Smooth muscle cell (in vitro differentiated cells): ENCODE results near the gene EP400. TPM values are rescaled to one million over a fixed set of nuclear protein-coding genes. Genes with fewer than 3 reads are reported as not detected.
A peak's percentile ranks its signal among the peaks of the same experiment; 100 is the strongest.
"Not testable (repeated sequence)": the region's sequence is repeated elsewhere in the genome, so short reads cannot be mapped to it uniquely, and the experiment has no call there.

ENCODE experiments used
- DNase-seq: peaks from one replicate; lab custom pipeline; 2025; ENCODE audit not compliant: unreplicated experiment; lab: John Stamatoyannopoulos, UW
- H2AFZ ChIP-seq: fragments of 200-600 bp; sonication (generic); 2 replicates; pipeline ENCODE4 v1.6.0; 2016; ENCODE audit warnings: antibody characterized with exemption, low read depth, mild to moderate bottlenecking
- H3F3A ChIP-seq: fragments of 200-600 bp; sonication (generic); 2 replicates; pipeline ENCODE4 v1.6.0; 2017; ENCODE audit warnings: antibody characterized with exemption, low read depth
- H3K27ac ChIP-seq: fragments of 200-600 bp; sonication (generic); 2 replicates; pipeline ENCODE4 v1.5.1; 2016; ENCODE audit warnings: low read depth, mild to moderate bottlenecking
- H3K27me3 ChIP-seq: fragments of 200-600 bp; sonication (generic); 2 replicates; pipeline ENCODE4 v1.6.1; 2016; ENCODE audit warnings: low read depth, mild to moderate bottlenecking
- H3K36me3 ChIP-seq: fragments of 200-600 bp; sonication (generic); 2 replicates; pipeline ENCODE4 v1.5.1; 2016; ENCODE audit warnings: low read depth
- H3K4me1 ChIP-seq: fragments of 200-600 bp; sonication (generic); 2 replicates; pipeline ENCODE4 v1.5.1; 2016; ENCODE audit warnings: low read depth
- H3K4me2 ChIP-seq: fragments of 200-600 bp; sonication (generic); 2 replicates; pipeline ENCODE4 v1.6.0; 2016; ENCODE audit warnings: mild to moderate bottlenecking
- H3K4me3 ChIP-seq: fragments of 200-600 bp; sonication (generic); 2 replicates; pipeline ENCODE4 v1.5.1; 2016; ENCODE audit warnings: mild to moderate bottlenecking
- H3K79me2 ChIP-seq: fragments of 200-600 bp; sonication (generic); 2 replicates; pipeline ENCODE4 v1.6.0; 2016; ENCODE audit warnings: low read depth, mild to moderate bottlenecking
- H3K9ac ChIP-seq: fragments of 200-600 bp; sonication (generic); 2 replicates; pipeline ENCODE4 v1.6.0; 2016; ENCODE audit warnings: low read depth
- H3K9me3 ChIP-seq: fragments of 200-600 bp; sonication (generic); replicated peaks from 2 replicates; pipeline ENCODE4 v1.5.1; 2016; ENCODE audit warnings: low read depth
- H4K20me1 ChIP-seq: fragments of 200-600 bp; sonication (generic); 2 replicates; pipeline ENCODE4 v1.6.0; 2016; ENCODE audit warnings: low read depth
- WGBS: methylation state at CpG from one replicate; pipeline ENCODE4 v1.1.7; 2016; ENCODE audit warnings: low lambda C conversion rate; 5-methylcytosine and 5-hydroxymethylcytosine counted together
- polyA plus RNA-seq: library from polyadenylated mRNA; unstranded; fragments of >200 nt; fragmentation: Nextera tagmentation; extraction: Ambion mirVana; gene quantifications from 2 replicates; pipeline ENCODE4 v1.2.1, GENCODE V29; 2016
- total RNA-seq: library from RNA; depleted of rRNA; stranded (reverse); fragments of >200 nt; gene quantifications from 2 replicates; pipeline ENCODE4 v1.2.3, GENCODE V29; 2014
- TF ChIP-seq, protein P1 (sequence below): fragments of 200-600 bp; sonication (generic); IDR thresholded peaks from 2 replicates; pipeline ENCODE4 v1.5.1; 2017; ENCODE audit warnings: borderline replicate concordance, mild to moderate bottlenecking, antibody characterized with exemption; ENCODE audit not compliant: insufficient read depth, poor library complexity, severe bottlenecking

The EP400 gene
- total and polyA plus RNA-seq, 2 experiments from 2014 or later = 6.6 to 13.6 TPM

DNA sequence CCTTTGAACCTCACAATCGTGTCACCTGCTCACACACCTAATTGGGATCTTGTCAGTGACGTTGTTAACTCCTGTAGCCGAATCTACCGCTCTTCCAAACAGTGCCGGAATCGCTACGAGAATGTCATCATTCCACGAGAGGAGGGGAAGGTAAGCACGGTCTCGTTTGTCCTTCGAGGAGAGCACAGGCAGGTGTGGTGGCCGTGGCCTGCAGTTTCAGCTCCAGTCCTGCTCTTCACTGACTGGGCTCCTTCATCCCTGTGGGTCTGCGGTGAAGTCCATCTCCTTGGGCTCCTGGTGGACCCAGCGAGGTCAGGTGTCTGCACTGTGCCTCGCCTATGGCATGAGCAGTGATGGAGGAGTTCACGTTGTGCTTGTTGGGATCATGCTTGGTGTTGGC, 96.0 kb downstream of the EP400 start:
- H3K9ac ChIP-seq = no peak overlapping the region
- no peaks in the 10 kb centered on the region for H3K4me1 ChIP-seq
- H3K79me2 ChIP-seq = no peaks in the 10 kb centered on the region
- no peaks in the 10 kb centered on the region for H3K27me3 ChIP-seq
- peaks cover 72% of the 10 kb centered on the region for H4K20me1 ChIP-seq
- DNase-seq = no peak
- peaks cover 4% of the 10 kb centered on the region for H3K36me3 ChIP-seq
- H3F3A ChIP-seq = peaks cover 11% of the 10 kb centered on the region
- H3K27ac ChIP-seq = no peak overlapping the region
- H3K9me3 ChIP-seq = no peaks in the 10 kb centered on the region
- TF ChIP-seq, protein P1, sequence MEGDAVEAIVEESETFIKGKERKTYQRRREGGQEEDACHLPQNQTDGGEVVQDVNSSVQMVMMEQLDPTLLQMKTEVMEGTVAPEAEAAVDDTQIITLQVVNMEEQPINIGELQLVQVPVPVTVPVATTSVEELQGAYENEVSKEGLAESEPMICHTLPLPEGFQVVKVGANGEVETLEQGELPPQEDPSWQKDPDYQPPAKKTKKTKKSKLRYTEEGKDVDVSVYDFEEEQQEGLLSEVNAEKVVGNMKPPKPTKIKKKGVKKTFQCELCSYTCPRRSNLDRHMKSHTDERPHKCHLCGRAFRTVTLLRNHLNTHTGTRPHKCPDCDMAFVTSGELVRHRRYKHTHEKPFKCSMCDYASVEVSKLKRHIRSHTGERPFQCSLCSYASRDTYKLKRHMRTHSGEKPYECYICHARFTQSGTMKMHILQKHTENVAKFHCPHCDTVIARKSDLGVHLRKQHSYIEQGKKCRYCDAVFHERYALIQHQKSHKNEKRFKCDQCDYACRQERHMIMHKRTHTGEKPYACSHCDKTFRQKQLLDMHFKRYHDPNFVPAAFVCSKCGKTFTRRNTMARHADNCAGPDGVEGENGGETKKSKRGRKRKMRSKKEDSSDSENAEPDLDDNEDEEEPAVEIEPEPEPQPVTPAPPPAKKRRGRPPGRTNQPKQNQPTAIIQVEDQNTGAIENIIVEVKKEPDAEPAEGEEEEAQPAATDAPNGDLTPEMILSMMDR = no peak
- WGBS = 97% methylated on average over 16 of the region's 16 CpGs
- no peak overlapping the region for H2AFZ ChIP-seq
- no peak overlapping the region for H3K4me3 ChIP-seq
- H3K4me2 ChIP-seq = no peak overlapping the region

DNA sequence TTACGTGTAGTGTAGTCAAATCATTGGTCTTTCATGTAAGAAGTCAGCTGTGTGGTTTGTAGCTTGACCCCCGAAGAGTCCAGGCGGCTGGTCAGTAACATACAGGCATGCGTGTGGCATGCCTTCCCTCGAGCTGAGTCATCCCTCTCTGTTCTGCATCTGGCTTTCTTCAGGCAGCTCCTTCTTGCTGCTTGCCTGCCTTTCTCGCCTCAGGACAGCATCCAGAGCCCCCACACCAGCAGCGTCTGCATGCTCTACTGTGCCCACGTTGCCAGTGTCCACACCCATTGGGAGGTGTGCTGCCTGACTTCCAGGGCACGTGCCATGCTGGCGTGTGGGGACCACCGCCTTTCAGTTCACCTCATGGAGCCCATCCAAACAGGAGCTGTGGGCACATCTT, 96.8 kb downstream of the EP400 start:
- WGBS = 5% methylated on average over 11 of the region's 11 CpGs

DNA sequence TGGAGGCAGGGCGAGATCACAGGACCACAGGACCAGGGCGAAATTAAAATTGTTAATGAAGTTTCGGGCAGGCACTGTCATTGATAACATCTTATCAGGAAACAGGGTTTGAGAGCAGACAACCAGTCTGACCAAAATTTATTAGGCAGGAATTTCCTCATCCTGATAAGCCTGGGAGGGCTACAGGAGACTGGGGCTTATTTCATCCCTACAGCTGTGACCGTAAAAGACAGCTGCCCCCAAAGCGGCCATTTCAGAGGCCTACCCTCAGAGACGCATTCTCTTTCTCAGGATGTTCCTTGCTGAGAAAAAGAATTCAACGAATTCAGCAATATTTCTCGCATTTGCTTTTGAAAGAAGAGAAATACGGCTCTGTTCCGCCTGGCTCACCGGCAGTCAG, 97.9 kb downstream of the EP400 start:
- Histone ChIP-seq H3F3A (peaks cover 11% of the 10 kb centered on the region), H4K20me1 (peaks cover 55% of the 10 kb centered on the region), H3K4me2 (peak overlapping the region; percentile 29)
- not testable (repeated sequence) for H3K4me1 ChIP-seq, H3K36me3 ChIP-seq, DNase-seq, H3K9me3 ChIP-seq, H3K4me3 ChIP-seq, H3K27ac ChIP-seq, H3K9ac ChIP-seq, H3K27me3 ChIP-seq, H2AFZ ChIP-seq, H3K79me2 ChIP-seq
- 35% methylated on average over 11 of the region's 11 CpGs for WGBS

More for the DNA sequence above, 96.8 kb downstream of the EP400 start:
- Histone ChIP-seq H3K9me3 (no peaks in the 10 kb centered on the region), H3K27me3 (no peaks in the 10 kb centered on the region), H4K20me1 (peaks cover 64% of the 10 kb centered on the region), H3K4me3 (no peak overlapping the region), H3F3A (peaks cover 11% of the 10 kb centered on the region), H3K4me1 (no peaks in the 10 kb centered on the region), H3K4me2 (peak overlapping the region; percentile 63), H2AFZ (no peak overlapping the region), H3K9ac (no peak overlapping the region), H3K36me3 (peaks cover 4% of the 10 kb centered on the region), H3K27ac (peak overlapping the region; percentile 64), H3K79me2 (no peaks in the 10 kb centered on the region)
- peak; percentile 33 for DNase-seq
- TF ChIP-seq, protein P1 = no peak

DNA sequence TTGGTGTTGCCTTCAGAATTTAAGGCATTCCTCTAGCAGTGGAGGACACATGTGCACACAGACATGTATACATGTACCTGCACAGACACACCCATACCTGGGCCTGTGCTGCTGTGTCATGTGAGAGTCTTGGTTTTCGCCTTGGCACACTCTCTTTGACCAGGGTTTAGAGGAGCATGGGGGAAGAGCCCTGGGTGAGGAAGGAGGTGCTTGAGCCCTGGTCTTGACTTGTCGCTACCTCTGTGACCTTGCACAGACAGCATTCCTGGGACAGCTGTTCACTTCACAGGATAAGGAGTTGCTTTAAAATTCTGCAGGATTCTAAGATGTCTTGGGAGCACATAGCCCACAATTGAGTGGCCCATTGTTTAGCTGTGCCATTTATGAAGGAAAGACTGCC, 99.7 kb downstream of the EP400 start:
- no peak overlapping the region for H3K4me2 ChIP-seq
- H3K79me2 ChIP-seq = no peaks in the 10 kb centered on the region
- no peaks in the 10 kb centered on the region for H3K27me3 ChIP-seq
- peaks cover 2% of the 10 kb centered on the region for H3K36me3 ChIP-seq
- no peaks in the 10 kb centered on the region for H3K9me3 ChIP-seq
- H3F3A ChIP-seq = peaks cover 11% of the 10 kb centered on the region
- H3K27ac ChIP-seq = no peak overlapping the region
- DNase-seq = no peak
- peaks cover 48% of the 10 kb centered on the region for H4K20me1 ChIP-seq
- H3K4me1 ChIP-seq = no peaks in the 10 kb centered on the region
- TF ChIP-seq, protein P1 = no peak
- H3K4me3 ChIP-seq = no peak overlapping the region
- 94% methylated on average over 2 of the region's 2 CpGs for WGBS
- no peak overlapping the region for H2AFZ ChIP-seq
- H3K9ac ChIP-seq = no peak overlapping the region
